Activated naive CD8-positive, alpha-beta T cell treated with anti-CD3 and anti-CD28 coated beads, Interleukin-2, amount 10 ng/mL, durations not matched to agents 7 days and 5 days (primary cell): Measurements from ENCODE around the gene IFITM5. TPM values are rescaled to one million over a fixed set of nuclear protein-coding genes. Genes with fewer than 3 reads are reported as not detected.
A peak's percentile ranks its signal among the peaks of the same experiment; 100 is the strongest.

Experiments used
- ATAC-seq: fragments of 150-1000 bp; cut with Tn5 transposase; one replicate; pipeline ENCODE4 v1.10.0; 2021; ENCODE audit warnings: low read depth, moderate library complexity
- POLR2A ChIA-PET: fragments of 350-600 bp; sonication (Branson Sonifier 250); formaldehyde crosslinking; loops from one replicate; lab custom pipeline; 2021; ENCODE audit warnings: antibody characterized with exemption; lab: Charles Lee
- DNase-seq: peaks from one replicate; pipeline ENCODE4 v3.0.0; 2021
- H3K27ac Mint-ChIP-seq: one replicate; pipeline ENCODE4 v1.8.0; 2022; ENCODE audit warnings: mild to moderate bottlenecking, mixed read lengths
- H3K27me3 Mint-ChIP-seq: one replicate; pipeline ENCODE4 v1.8.0; 2022; ENCODE audit warnings: mild to moderate bottlenecking, moderate library complexity, mixed read lengths
- H3K36me3 Mint-ChIP-seq: one replicate; pipeline ENCODE4 v1.8.0; 2021; ENCODE audit warnings: mild to moderate bottlenecking, mixed read lengths
- H3K4me1 Mint-ChIP-seq: one replicate; pipeline ENCODE4 v1.8.0; 2021; ENCODE audit warnings: mixed read lengths
- H3K4me3 Mint-ChIP-seq: one replicate; pipeline ENCODE4 v1.8.0; 2022; ENCODE audit warnings: mild to moderate bottlenecking, moderate library complexity, mixed read lengths
- H3K9me3 Mint-ChIP-seq: one replicate; pipeline ENCODE4 v1.8.0; 2021; ENCODE audit warnings: mixed read lengths
- total RNA-seq, 2 experiments: library from RNA; stranded (reverse); gene quantifications; one replicate each; pipeline ENCODE4 v1.2.3, GENCODE V29; 2021

IFITM5 gene
- total RNA-seq, 2 experiments from 2014 or later = not detected

GRCh38 chr11:306645-307371 is 7.5 kb upstream of the IFITM5 start:
- peaks cover 18% of the 10 kb centered on the region for H3K36me3 Mint-ChIP-seq
- no peaks in the 10 kb centered on the region for H3K9me3 Mint-ChIP-seq
- POLR2A ChIA-PET = interaction anchor here (0.6 to 5.1 kb wide), 18 partner anchors 9 to 143 kb away, joined by 3 to 74 read pairs (median 10); partner anchors contain the start of genes BET1L, IFITM1, IFITM3 and NLRP6
- peak overlapping the region; percentile 94 for H3K27ac Mint-ChIP-seq
- peaks cover 2% of the 10 kb centered on the region for H3K27me3 Mint-ChIP-seq
- peaks cover 31% of the 10 kb centered on the region for H3K4me1 Mint-ChIP-seq
- H3K4me3 Mint-ChIP-seq = peak overlapping the region; percentile 90
- DNase-seq = no peak
- no peak for ATAC-seq

DNA sequence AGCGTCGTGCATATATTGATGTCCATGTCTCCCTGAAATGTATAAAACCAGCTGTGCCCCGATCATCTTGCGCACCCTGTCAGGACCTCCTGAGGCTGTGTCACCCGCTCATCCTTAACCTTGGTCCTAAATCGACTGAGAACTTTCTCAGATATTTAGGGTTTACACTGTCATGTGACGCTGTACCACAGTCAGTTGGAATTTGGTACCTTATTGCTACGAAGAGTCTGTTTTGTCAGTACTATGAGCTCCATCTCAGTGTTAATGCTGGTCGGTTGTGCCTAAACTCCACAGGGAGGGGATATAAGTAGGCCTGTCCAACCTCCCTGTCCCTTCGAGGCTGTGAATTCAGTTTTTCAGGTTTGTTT is 6.5 kb upstream of the IFITM5 start:
- POLR2A ChIA-PET = interaction anchor here (0.9 to 5.1 kb wide), 14 partner anchors 8 to 111 kb away, joined by 3 to 74 read pairs (median 15); partner anchors contain the start of genes BET1L, IFITM1, IFITM3 and NLRP6
- Mint-ChIP-seq H3K27me3 (peaks cover 2% of the 10 kb centered on the region), H3K27ac (peak overlapping the region; percentile 28), H3K4me1 (peaks cover 39% of the 10 kb centered on the region), H3K9me3 (no peaks in the 10 kb centered on the region), H3K36me3 (peaks cover 18% of the 10 kb centered on the region), H3K4me3 (no peak overlapping the region)
- no peak for ATAC-seq
- no peak for DNase-seq

DNA sequence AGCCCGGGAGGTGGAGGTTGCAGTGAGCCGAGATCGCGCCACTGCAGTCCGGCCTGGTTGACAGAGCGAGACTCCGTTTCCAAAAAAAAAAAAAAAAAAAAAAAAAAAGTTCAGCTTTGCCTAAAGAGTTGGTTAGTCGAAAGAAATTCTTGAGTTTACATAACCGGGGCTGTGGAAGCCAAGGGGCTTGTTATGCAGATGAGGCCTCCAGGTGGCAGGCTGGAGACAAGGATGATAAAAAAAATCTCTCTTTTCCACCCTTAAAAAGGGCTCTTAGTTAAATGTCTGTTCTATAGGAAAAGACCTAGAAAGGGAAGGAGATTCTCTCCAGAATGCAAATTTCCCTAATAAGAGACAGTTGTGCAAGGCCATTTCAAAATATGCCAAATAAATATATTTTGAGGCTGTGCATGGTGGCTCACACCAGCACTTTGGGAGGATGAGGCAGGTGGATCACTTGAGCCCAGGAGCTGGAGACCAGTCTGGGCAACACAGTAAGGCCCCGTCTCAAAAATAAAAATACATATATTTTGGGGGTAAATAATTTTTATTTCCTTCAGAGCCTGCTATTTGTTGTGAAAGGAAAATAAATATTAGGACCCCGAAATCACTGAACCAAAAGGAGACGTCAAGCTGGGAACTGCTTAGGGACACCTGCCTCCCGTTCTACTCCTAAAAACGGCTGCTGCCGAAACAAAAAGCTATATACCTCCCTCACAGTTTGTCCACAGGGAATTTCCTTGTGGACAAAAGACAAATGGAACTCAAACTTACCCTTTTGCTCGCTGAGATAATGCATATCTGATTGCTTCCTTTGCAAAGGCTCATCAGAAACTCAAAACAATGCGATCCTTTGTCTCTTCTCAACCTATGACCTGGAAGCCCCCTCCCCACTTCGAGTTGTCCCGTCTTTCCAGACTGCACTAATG is 5.9 kb upstream of the IFITM5 start:
- H3K36me3 Mint-ChIP-seq = peaks cover 18% of the 10 kb centered on the region
- ATAC-seq = no peak

GRCh38 chr11:304061-304506 is 4.8 kb upstream of the IFITM5 start:
- no peak for DNase-seq
- no peak for ATAC-seq
- Mint-ChIP-seq H3K36me3 (peaks cover 8% of the 10 kb centered on the region), H3K27me3 (peaks cover 8% of the 10 kb centered on the region), H3K27ac (no peak overlapping the region), H3K4me3 (no peak overlapping the region), H3K4me1 (peaks cover 44% of the 10 kb centered on the region), H3K9me3 (no peaks in the 10 kb centered on the region)
- POLR2A ChIA-PET = interaction anchor here (0.9 to 5.1 kb wide), 5 partner anchors 12 to 97 kb away, joined by 3 to 74 read pairs (median 19); partner anchors contain the start of genes BET1L, IFITM1, PGGHG and RIC8A

More for the DNA sequence above, 5.9 kb upstream of the IFITM5 start:
- peak; percentile 63 for DNase-seq
- Mint-ChIP-seq H3K9me3 (no peaks in the 10 kb centered on the region), H3K27me3 (peaks cover 7% of the 10 kb centered on the region), H3K4me1 (peaks cover 44% of the 10 kb centered on the region), H3K27ac (peak overlapping the region; percentile 28), H3K4me3 (no peak overlapping the region)
- POLR2A ChIA-PET = interaction anchor here (0.8 to 5.1 kb wide), 16 partner anchors 8 to 111 kb away, joined by 3 to 74 read pairs (median 8); partner anchors contain the start of genes BET1L, IFITM1, IFITM3 and NLRP6

DNA sequence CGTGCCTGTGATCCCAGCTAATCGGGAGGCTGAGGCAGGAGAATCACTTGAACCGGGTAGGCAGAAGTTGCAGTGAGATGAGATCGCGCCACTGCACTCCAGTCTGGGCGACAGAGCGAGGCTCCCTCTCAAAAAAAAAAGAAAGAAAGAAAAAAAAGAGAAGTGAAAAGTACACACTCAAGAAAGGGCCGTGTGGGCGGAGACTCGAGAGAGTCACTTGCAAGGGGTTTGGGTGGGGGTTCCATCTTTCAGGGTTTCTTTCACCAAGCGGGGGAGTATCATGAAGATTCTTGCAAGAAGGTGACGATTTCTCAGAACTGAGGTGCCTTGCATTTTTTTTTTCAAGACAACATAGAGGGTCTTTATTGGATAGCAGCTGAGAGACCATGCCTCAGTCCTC is 4.0 kb upstream of the IFITM5 start:
- H3K36me3 Mint-ChIP-seq = peaks cover 1% of the 10 kb centered on the region
- H3K27ac Mint-ChIP-seq = no peak overlapping the region
- no peak for DNase-seq
- H3K27me3 Mint-ChIP-seq = peaks cover 8% of the 10 kb centered on the region
- peak overlapping the region; percentile 7 for H3K4me3 Mint-ChIP-seq
- H3K4me1 Mint-ChIP-seq = peaks cover 46% of the 10 kb centered on the region
- POLR2A ChIA-PET = interaction anchor here (0.9 to 5.1 kb wide), 3 partner anchors 13 to 57 kb away, joined by 3 to 74 read pairs (median 25); partner anchors contain the start of genes IFITM1 and PGGHG
- no peaks in the 10 kb centered on the region for H3K9me3 Mint-ChIP-seq
- ATAC-seq = no peak

DNA sequence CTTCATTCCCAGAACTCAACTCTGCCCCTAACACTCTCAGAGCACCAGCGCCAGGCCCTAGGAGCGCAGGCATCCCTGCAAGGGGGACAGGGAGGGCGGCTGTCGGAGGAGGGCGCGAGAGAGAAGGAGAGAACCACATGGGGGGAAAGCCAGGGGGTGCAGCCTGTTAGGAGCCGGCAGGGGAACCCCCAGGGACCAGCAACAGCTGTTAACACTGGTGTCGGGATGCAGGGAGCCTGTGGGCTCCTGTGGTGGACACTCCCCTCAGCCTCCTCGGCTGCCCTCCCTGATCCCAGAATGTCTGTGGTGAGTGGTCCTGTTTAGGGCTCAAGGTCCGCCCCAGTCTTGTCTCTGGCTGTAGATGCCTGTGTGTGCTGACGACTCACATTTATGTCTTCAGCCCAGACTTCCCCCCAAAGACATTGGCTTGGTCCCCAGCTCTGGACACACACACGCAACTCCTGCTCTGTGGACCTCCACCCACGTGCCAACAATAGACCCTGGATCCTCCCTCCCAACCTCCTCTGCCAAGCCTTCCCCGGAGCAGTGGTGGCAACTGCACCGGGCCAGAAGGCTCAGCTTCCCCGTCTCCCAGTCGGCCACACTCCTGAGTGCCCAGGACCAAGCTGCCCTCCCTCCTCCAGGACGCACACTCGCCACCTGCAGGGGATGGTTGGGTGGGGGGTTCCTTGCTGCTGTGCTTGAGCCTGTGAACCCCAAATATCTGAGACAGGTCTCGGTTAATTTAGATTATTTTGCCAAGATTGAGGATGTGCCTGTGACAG is 817 bp upstream of the IFITM5 start:
- peak overlapping the region; percentile 58 for H3K27ac Mint-ChIP-seq
- peaks cover 8% of the 10 kb centered on the region for H3K27me3 Mint-ChIP-seq
- no peaks in the 10 kb centered on the region for H3K9me3 Mint-ChIP-seq
- peak overlapping the region; percentile 44 for H3K4me3 Mint-ChIP-seq
- peaks cover under 1% of the 10 kb centered on the region for H3K36me3 Mint-ChIP-seq
- no peak for ATAC-seq
- peaks cover 52% of the 10 kb centered on the region for H3K4me1 Mint-ChIP-seq
- POLR2A ChIA-PET = interaction anchor here (1.1 to 5.7 kb wide), 8 partner anchors 9 to 93 kb away, joined by 3 to 71 read pairs (median 13); partner anchors contain the start of genes BET1L, NLRP6, PGGHG and RIC8A
- peak; percentile 57 for DNase-seq

- POLR2A ChIA-PET = interaction anchor here (0.7 to 5.7 kb wide), 15 partner anchors 9 to 149 kb away, joined by 3 to 71 read pairs (median 5); partner anchors contain the start of genes IFITM2, NLRP6, PGGHG and PSMD13
- Mint-ChIP-seq H3K27me3 (peaks cover 8% of the 10 kb centered on the region), H3K36me3 (peaks cover 6% of the 10 kb centered on the region), H3K4me3 (peak overlapping the region; percentile 73), H3K27ac (peak overlapping the region; percentile 90), H3K4me1 (peaks cover 54% of the 10 kb centered on the region), H3K9me3 (no peaks in the 10 kb centered on the region)
- DNase-seq (peak; percentile 53), ATAC-seq (no peak)
Measured at GRCh38 chr11:298406-299065, 790 bp downstream of the IFITM5 start.

DNA sequence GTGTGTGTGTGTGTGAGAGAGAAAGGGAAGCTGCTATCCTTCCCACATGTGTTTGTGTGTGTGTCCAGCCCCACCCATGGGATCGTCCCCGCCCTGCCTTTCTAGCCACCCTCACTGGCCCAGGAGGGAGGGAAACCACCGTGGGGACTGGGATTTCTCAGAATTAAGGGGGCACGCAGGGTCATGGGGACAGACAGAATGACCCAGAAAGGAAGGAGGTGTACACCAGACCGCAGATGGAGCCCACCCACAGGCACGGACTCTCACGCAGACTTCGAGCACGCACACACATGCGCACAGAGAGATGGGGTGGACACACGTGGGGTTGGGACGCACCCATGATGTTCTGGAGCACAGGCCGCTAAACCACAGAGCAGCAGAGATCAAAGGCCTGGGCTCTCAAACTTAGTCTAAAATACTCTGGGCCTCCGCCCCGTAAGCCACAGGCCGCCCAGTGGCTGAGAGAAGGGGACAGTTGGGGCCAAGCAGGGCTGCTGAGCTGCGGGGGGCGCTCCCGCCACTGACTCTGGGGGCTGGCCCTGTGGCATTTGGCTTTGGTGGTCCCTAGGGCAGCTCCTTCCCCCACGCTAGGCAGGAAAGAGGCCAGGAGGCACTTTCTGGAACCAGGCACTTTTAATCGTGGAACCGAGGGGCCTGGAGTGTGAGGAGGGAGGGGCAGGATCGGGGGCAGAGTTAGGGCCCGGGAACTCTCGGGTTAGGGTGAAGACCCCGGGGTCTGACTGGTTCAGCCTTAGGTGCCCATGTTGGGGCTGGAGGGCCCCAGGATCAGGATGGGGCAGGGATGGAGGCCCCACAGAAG is 1.5 kb downstream of the IFITM5 start:
- peaks cover 8% of the 10 kb centered on the region for H3K36me3 Mint-ChIP-seq
- POLR2A ChIA-PET = interaction anchor here (0.6 to 5.7 kb wide), 17 partner anchors 9 to 150 kb away, joined by 3 to 71 read pairs (median 5); partner anchors contain the start of genes IFITM2, PGGHG and PSMD13
- H3K9me3 Mint-ChIP-seq = no peaks in the 10 kb centered on the region
- ATAC-seq (peak; percentile 67), DNase-seq (peak; percentile 84)
- H3K4me3 Mint-ChIP-seq = peak overlapping the region; percentile 73
- peaks cover 8% of the 10 kb centered on the region for H3K27me3 Mint-ChIP-seq
- peak overlapping the region; percentile 90 for H3K27ac Mint-ChIP-seq
- H3K4me1 Mint-ChIP-seq = peaks cover 51% of the 10 kb centered on the region

DNA sequence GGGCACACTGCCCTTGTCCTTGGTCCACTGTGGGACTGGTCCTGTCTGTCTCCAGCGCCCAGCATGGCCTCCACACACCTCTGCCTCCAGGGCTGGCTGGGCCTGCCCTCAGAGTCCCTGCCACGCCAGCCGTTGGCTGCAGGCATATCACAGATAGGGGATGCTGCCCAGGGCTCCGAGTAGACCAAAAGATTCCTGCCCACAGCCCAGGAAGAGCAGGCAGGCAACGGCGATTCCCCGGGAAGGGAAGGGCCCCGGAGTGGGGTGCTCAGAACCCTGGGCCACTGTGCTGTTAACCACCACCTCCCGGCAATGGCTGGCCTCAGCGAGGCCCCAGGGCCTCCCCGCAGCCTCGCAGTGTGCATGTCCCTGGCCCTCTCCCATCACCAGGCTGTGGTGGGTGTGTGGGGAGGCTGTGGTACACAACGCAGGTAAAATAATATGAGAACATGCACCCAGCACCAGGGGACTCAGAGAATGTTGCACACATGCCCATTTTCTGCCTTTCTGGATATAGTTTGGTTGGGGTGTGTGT is 2.2 kb downstream of the IFITM5 start:
- Mint-ChIP-seq H3K4me1 (peaks cover 50% of the 10 kb centered on the region), H3K4me3 (peak overlapping the region; percentile 73), H3K27me3 (peaks cover 6% of the 10 kb centered on the region), H3K9me3 (no peaks in the 10 kb centered on the region), H3K36me3 (peaks cover 12% of the 10 kb centered on the region), H3K27ac (peak overlapping the region; percentile 90)
- peak; percentile 1 for ATAC-seq
- peak; percentile 75 for DNase-seq
- POLR2A ChIA-PET = interaction anchor here (0.6 to 5.7 kb wide), 10 partner anchors 9 to 58 kb away, joined by 3 to 71 read pairs (median 7); partner anchors contain the start of genes IFITM2 and PGGHG

DNA sequence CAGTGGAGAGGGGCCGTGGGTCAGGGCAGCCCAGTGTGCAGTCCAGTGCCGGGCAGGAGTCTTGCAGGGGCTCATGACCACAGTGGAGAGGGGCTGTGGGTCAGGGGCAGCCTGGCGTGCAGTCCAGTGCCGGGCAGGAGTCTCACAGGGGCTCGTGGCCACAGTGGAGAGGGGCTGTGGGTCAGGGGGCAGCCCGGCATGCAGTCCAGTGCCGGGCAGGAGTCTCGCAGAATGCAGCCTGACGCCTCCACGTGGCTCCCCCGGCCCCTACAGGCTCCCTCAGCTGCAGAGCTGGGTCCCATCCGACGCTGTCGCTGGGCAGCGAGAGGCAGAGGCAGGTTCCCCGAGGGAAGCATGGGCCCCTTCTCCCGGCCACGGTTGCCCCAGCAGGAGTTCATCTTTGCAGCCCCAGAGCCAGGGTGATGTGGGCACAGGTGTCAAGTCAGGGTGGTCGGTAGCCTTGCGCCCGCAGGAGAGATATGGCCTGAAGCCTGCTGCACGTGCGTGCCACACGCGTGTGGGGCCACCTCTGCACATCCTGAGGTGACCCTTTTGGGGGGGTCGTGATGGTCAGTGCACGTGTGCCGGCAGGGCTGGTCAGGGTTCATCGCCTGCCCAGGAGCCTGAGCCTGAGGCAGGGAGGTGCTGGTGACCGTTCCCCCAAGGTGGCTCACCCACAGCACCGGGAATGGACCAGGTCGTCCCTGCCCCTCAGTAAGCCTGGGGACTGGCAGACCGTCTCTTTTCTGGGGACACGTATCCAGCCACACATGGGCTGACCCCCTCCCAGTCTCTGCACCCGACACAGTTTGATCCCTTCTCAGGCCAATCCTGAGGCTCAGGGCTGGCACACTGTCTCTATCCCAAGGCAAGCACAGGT is 2.9 kb downstream of the IFITM5 start:
- Mint-ChIP-seq H3K27me3 (peaks cover 6% of the 10 kb centered on the region), H3K27ac (peak overlapping the region; percentile 90), H3K4me1 (peaks cover 50% of the 10 kb centered on the region), H3K4me3 (peak overlapping the region; percentile 73), H3K36me3 (peaks cover 15% of the 10 kb centered on the region), H3K9me3 (no peaks in the 10 kb centered on the region)
- DNase-seq = peak; percentile 51
- POLR2A ChIA-PET = interaction anchor here (0.5 to 13.4 kb wide), 6 partner anchors 8 to 59 kb away, joined by 3 to 264 read pairs (median 4); partner anchors contain the start of gene NLRP6
- ATAC-seq = no peak
